ENCODE measurements around the gene HAPSTR1.
"Not testable (repeated sequence)": the region's sequence is repeated elsewhere in the genome, so short reads cannot be mapped to it uniquely, and the experiment has no call there.

The HAPSTR1 gene

DNA sequence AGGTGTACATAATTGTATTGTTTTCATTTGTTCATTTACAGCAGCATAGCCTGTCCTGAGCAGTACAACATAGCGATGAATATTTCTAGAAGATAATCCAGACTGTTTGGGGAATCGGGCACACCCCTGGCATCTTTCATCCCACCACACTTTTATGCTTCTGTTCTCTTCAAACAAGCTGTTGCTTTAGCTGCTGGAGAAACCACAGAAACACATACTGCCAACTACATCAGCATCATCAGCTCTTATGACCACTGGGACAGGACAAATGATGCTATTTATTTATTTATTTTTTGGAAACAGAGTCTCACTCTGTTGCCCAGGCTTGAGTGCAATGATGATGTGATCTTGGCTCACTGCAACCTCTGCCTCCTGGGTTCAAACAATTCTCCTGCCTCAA is 22.6 kb upstream of the HAPSTR1 start:
- no peak for DNase-seq (ENCODE audit: low read depth)
- TF ChIP-seq, protein P1, sequence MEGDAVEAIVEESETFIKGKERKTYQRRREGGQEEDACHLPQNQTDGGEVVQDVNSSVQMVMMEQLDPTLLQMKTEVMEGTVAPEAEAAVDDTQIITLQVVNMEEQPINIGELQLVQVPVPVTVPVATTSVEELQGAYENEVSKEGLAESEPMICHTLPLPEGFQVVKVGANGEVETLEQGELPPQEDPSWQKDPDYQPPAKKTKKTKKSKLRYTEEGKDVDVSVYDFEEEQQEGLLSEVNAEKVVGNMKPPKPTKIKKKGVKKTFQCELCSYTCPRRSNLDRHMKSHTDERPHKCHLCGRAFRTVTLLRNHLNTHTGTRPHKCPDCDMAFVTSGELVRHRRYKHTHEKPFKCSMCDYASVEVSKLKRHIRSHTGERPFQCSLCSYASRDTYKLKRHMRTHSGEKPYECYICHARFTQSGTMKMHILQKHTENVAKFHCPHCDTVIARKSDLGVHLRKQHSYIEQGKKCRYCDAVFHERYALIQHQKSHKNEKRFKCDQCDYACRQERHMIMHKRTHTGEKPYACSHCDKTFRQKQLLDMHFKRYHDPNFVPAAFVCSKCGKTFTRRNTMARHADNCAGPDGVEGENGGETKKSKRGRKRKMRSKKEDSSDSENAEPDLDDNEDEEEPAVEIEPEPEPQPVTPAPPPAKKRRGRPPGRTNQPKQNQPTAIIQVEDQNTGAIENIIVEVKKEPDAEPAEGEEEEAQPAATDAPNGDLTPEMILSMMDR (IDR thresholded peaks at IDR 0.05; ENCODE audit: low read length, missing control alignments) = no peak
- H3K4me3 ChIP-seq (replicated peaks; ENCODE audit: low read depth, low read length) = no peak overlapping the region

GRCh38 chr16:9070254-9070653 is 21.2 kb upstream of the HAPSTR1 start:
- TF ChIP-seq, protein P1 (IDR thresholded peaks at IDR 0.05; ENCODE audit: low read length, missing control alignments) = no peak
- DNase-seq (ENCODE audit: low read depth) = no peak
- no peak overlapping the region for H3K4me3 ChIP-seq (replicated peaks; ENCODE audit: low read depth, low read length)

GRCh38 chr16:9071377-9071776 is 20.1 kb upstream of the HAPSTR1 start:
- DNase-seq (ENCODE audit: low read depth) = no peak
- TF ChIP-seq, protein P1 (IDR thresholded peaks at IDR 0.05; ENCODE audit: low read length, missing control alignments) = no peak
- no peak overlapping the region for H3K4me3 ChIP-seq (replicated peaks; ENCODE audit: low read depth, low read length)

- H3K4me3 ChIP-seq (replicated peaks; ENCODE audit: low read depth, low read length) = no peak overlapping the region
- TF ChIP-seq, protein P1 (IDR thresholded peaks at IDR 0.05; ENCODE audit: low read length, missing control alignments) = no peak
- DNase-seq (ENCODE audit: low read depth) = peak; percentile 64
Observed at GRCh38 chr16:9072806-9073341, 18.6 kb upstream of the HAPSTR1 start.

DNA sequence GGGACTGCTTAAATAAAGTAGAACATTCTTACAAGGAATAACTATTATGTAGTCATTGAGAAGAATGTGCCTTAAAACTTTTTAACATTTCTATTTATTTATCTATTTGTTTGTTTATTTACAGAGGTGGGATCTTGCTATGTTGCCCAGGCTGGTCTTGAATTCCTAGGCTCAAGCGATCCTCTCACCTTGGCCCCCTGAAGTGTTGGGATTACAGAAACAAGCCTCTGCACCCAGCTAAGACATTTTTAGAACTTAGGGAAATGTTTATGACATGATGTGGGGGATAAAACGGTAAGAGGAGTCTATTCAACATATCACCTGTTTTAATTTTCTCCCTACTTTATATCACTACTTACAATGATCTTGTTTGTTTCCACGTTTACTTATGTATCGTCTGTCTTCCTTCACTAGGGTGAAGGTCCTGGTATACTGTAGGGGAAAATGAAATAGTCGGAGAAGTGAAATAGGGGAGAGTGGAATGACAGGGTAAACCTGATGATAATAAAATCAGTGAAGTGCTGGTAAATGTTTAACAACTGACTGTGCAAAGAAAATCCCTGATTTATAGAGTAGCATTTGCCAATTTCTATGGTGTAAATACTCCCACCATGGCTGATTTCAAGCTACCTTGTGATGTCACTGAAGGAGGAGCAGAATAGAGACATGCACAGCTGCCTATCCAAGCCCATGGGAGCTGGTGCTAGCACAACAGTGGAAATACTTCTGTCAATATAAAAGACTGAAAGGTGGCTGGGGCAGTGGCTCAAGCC is 16.0 kb upstream of the HAPSTR1 start:
- TF ChIP-seq, protein P1 (IDR thresholded peaks at IDR 0.05; ENCODE audit: low read length, missing control alignments) = no peak
- no peak for DNase-seq (ENCODE audit: low read depth)
- no peak overlapping the region for H3K4me3 ChIP-seq (replicated peaks; ENCODE audit: low read depth, low read length)

- DNase-seq (ENCODE audit: low read depth) = no peak
- TF ChIP-seq, protein P1 (IDR thresholded peaks at IDR 0.05; ENCODE audit: low read length, missing control alignments) = no peak
- no peak overlapping the region for H3K4me3 ChIP-seq (replicated peaks; ENCODE audit: low read depth, low read length)
Observed at GRCh38 chr16:9077091-9077809, 14.2 kb upstream of the HAPSTR1 start.

- not testable (repeated sequence) for H3K4me3 ChIP-seq (replicated peaks; ENCODE audit: low read depth, low read length)
- peak; percentile 94 for DNase-seq (ENCODE audit: low read depth)
Observed at GRCh38 chr16:9078467-9079429, 12.7 kb upstream of the HAPSTR1 start.
